Stomach (tissue), 9 donors: ENCODE measurements around the gene BPIFB2. TPM values are rescaled to one million over a fixed set of nuclear protein-coding genes. Genes with fewer than 3 reads are reported as not detected.

Experiments
- DNase-seq, 2 donors: peaks; one replicate each; pipeline versions ENCODE4 v3.0.0 to v3.0.0-alpha.2; 2013 to 2019
- H3K27ac ChIP-seq, 5 donors: fragments of 200-600 bp in 4 of 5; sonication (generic) in 4 of 5; one replicate each; pipeline ENCODE4 v1.5.1; 2013 to 2019; ENCODE audit warnings: mild to moderate bottlenecking in 1 of 5, moderate library complexity in 1 of 5
- H3K27me3 ChIP-seq, 3 donors: fragments of 200-600 bp; sonication (generic); one replicate each; pipeline ENCODE4 v1.5.1; 2017 to 2019; ENCODE audit warnings: mixed run types in 1 of 3
- H3K36me3 ChIP-seq, 4 donors: fragments of 200-600 bp; sonication (generic); 1 replicate in 3 of 4; 2 replicates in 1 of 4; pipeline ENCODE4 v1.5.1; 2016 to 2019
- H3K4me1 ChIP-seq, 4 donors: fragments of 200-600 bp; sonication (generic); one replicate each; pipeline ENCODE4 v1.5.1; 2016 to 2019
- H3K4me3 ChIP-seq, 4 donors: fragments of 200-600 bp; sonication (generic) in 3 of 4; one replicate each; pipeline ENCODE4 v1.5.1; 2016 to 2019; ENCODE audit warnings: mild to moderate bottlenecking in 1 of 4
- H3K9me3 ChIP-seq, 4 donors: fragments of 200-600 bp; sonication (generic); one replicate each; pipeline ENCODE4 v1.5.1; 2016 to 2019
- CTCF ChIP-seq, 7 experiments: fragments of 450-650 bp in 4 of 7; fragments of 200-600 bp in 3 of 7; sonication (generic) in 3 of 7; IDR thresholded peaks; one replicate each; pipeline ENCODE4 v1.5.1; 2016 to 2019; ENCODE audit warnings: antibody characterized with exemption in 7 of 7, control low read depth in 2 of 7, mild to moderate bottlenecking in 1 of 7
- EP300 ChIP-seq: sonication (generic); formaldehyde crosslinking; IDR thresholded peaks from one replicate; pipeline ENCODE4 v1.6.1; 2017; ENCODE audit warnings: antibody characterized with exemption
- POLR2A ChIP-seq, 4 donors: fragments of 450-650 bp; IDR thresholded peaks; one replicate each; pipeline ENCODE4 v1.6.1; 2016; ENCODE audit warnings: antibody characterized with exemption in 4 of 4, control low read depth in 2 of 4, mild to moderate bottlenecking in 1 of 4, moderate library complexity in 1 of 4
- POLR2AphosphoS5 ChIP-seq, 3 donors: sonication (generic); formaldehyde crosslinking; IDR thresholded peaks; one replicate each; pipeline ENCODE4 v1.6.1; 2016; ENCODE audit warnings: antibody characterized with exemption in 3 of 3
- WGBS, 5 donors: extraction: QIAGEN DNeasy Blood & Tissue Kit in 3 of 5; methylation state at CpG; one replicate each; pipeline versions ENCODE4 v1.1.5 to v1.1.7; 2013 to 2018; 5-methylcytosine and 5-hydroxymethylcytosine counted together
- intact Hi-C: fragments of 100-400 bp; cut with DNase I; formaldehyde crosslinking; loops from one replicate; pipeline ENCODE4 v1.15.1; 2023; ENCODE audit warnings: low total_unique reads
- polyA plus RNA-seq, 3 donors: library from polyadenylated mRNA; stranded (reverse); fragments of 200-250 nt; gene quantifications; one replicate each; pipeline ENCODE4 v1.2.3, GENCODE V29; 2013
- total RNA-seq, 5 donors: library from RNA; depleted of rRNA; stranded (reverse); fragments of >200 nt; gene quantifications; one replicate each; pipeline versions ENCODE4 v1.1.0 to v1.2.3, GENCODE V29; 2014 to 2016
- donor health status: healthy with polysubstance abuse.
- donor health status: Bipolar disorder and iron deficiency.
- donor health status: healthy.

BPIFB2 gene
- total and polyA plus RNA-seq, 8 donors, result 3.3 TPM; not detected in 7

GRCh38 chr20:32986331-32986966, 21.1 kb upstream of the BPIFB2 start:
- 76 to 83% (median 81%) methylated on average over 15 to 18 of the region's 18 CpGs for WGBS, 5 donors

GRCh38 chr20:32987044-32987825, 20.3 kb upstream of the BPIFB2 start:
- H3K9me3 ChIP-seq, result peaks cover 0 to 5% (median 0%) of the 10 kb centered on the region in 4 donors
- intact Hi-C loops, result no loop called here
- DNase-seq, result no peak
- TF ChIP-seq EP300 (no peak), CTCF (IDR thresholded peaks at IDR 0.05) (no peak), POLR2A (IDR thresholded peaks at IDR 0.05) (no peak), POLR2AphosphoS5 (IDR thresholded peaks at IDR 0.05) (no peak)
- no peak overlapping the region for H3K4me3 ChIP-seq
- H3K36me3 ChIP-seq, result no peaks in the 10 kb centered on the region
- peaks cover 0 to 10% (median 0%) of the 10 kb centered on the region in 3 donors for H3K27me3 ChIP-seq
- peaks cover 0 to 8% (median 3%) of the 10 kb centered on the region in 4 donors for H3K4me1 ChIP-seq
- H3K27ac ChIP-seq, result no peak overlapping the region
- 77 to 88% (median 83%) methylated on average over 11 of the region's 11 CpGs for WGBS, 5 donors

More at GRCh38 chr20:32986331-32986966, 21.1 kb upstream of the BPIFB2 start:
- Histone ChIP-seq H3K36me3 (no peaks in the 10 kb centered on the region), H3K4me1 (peaks cover 0 to 8% (median 3%) of the 10 kb centered on the region in 4 donors), H3K4me3 (no peak overlapping the region), H3K27me3 (peaks cover 0 to 10% (median 0%) of the 10 kb centered on the region in 3 donors), H3K9me3 (peaks cover 0 to 5% (median 0%) of the 10 kb centered on the region in 4 donors), H3K27ac (no peak overlapping the region)
- no peak for DNase-seq
- TF ChIP-seq POLR2A (IDR thresholded peaks at IDR 0.05), result no peak
- no peak for TF ChIP-seq POLR2AphosphoS5 (IDR thresholded peaks at IDR 0.05)
- no peak for TF ChIP-seq CTCF (IDR thresholded peaks at IDR 0.05)
- no peak for TF ChIP-seq EP300
- intact Hi-C loops, result no loop called here

GRCh38 chr20:32988008-32988407, 19.5 kb upstream of the BPIFB2 start:
- H3K4me1 ChIP-seq, result peaks cover 0 to 2% (median under 1%) of the 10 kb centered on the region in 4 donors
- DNase-seq, result no peak
- no peaks in the 10 kb centered on the region for H3K36me3 ChIP-seq
- intact Hi-C loops, result no loop called here
- WGBS, 5 donors, result 74 to 82% (median 79%) methylated on average over 14 to 16 of the region's 16 CpGs
- H3K27me3 ChIP-seq, result peaks cover 0 to 10% (median 0%) of the 10 kb centered on the region in 3 donors
- no peak overlapping the region for H3K4me3 ChIP-seq
- TF ChIP-seq POLR2A (IDR thresholded peaks at IDR 0.05) (no peak), EP300 (no peak), POLR2AphosphoS5 (IDR thresholded peaks at IDR 0.05) (no peak), CTCF (IDR thresholded peaks at IDR 0.05) (no peak)
- H3K27ac ChIP-seq, result no peak overlapping the region
- peaks cover 0 to 5% (median 0%) of the 10 kb centered on the region in 4 donors for H3K9me3 ChIP-seq

GRCh38 chr20:32989507-32990283, 17.8 kb upstream of the BPIFB2 start:
- H3K9me3 ChIP-seq, result peaks cover 0 to 5% (median 0%) of the 10 kb centered on the region in 4 donors
- no peak for DNase-seq
- H3K36me3 ChIP-seq, result no peaks in the 10 kb centered on the region
- no peak overlapping the region for H3K27ac ChIP-seq
- no peaks in the 10 kb centered on the region for H3K4me1 ChIP-seq
- TF ChIP-seq POLR2A (IDR thresholded peaks at IDR 0.05) (no peak), CTCF (IDR thresholded peaks at IDR 0.05) (no peak), POLR2AphosphoS5 (IDR thresholded peaks at IDR 0.05) (no peak), EP300 (no peak)
- intact Hi-C loops, result no loop called here
- WGBS, 5 donors, result 82 to 93% (median 86%) methylated on average over 11 to 14 of the region's 14 CpGs
- no peak overlapping the region for H3K4me3 ChIP-seq
- peaks cover 0 to 10% (median 0%) of the 10 kb centered on the region in 3 donors for H3K27me3 ChIP-seq
